H1 (cell line): ENCODE measurements around the gene NLRP6. TPM values are rescaled to one million over a fixed set of nuclear protein-coding genes. Genes with fewer than 3 reads are reported as not detected.

ENCODE experiments used
- CTCF ChIA-PET: fragments of 300-600 bp; sonication (Branson Sonifier 250); formaldehyde crosslinking; loops from one replicate; lab custom pipeline; 2021; ENCODE audit not compliant: partially characterized antibody; lab: Charles Lee
- POLR2A ChIA-PET: fragments of 300-600 bp; sonication (Branson Sonifier 250); formaldehyde crosslinking; loops from one replicate; lab custom pipeline; 2021; ENCODE audit warnings: inconsistent platforms; ENCODE audit not compliant: partially characterized antibody; lab: Charles Lee
- DNase-seq, 2 experiments: peaks; one replicate each; pipeline versions ENCODE4 v3.0.0 to v3.0.0-alpha.2; 2010 to 2022; ENCODE audit warnings: low spot score in 2 of 2, low read depth in 1 of 2, mixed read lengths in 1 of 2
- FAIRE-seq: peaks from 2 replicates; lab custom pipeline; 2011; peaks lifted over from hg19 to GRCh38; lab: Jason Lieb, UNC
- H2AFZ ChIP-seq: 2 replicates; pipeline ENCODE4 v1.8.1; 2012; ENCODE audit warnings: low read length, inconsistent platforms
- H2AK5ac ChIP-seq: 2 replicates; pipeline ENCODE4 v1.6.1; 2013; ENCODE audit warnings: low read depth, low read length
- H2BK120ac ChIP-seq: replicated peaks from 2 replicates; pipeline ENCODE3; 2013; ENCODE audit warnings: low read depth, low read length, inconsistent platforms
- H2BK12ac ChIP-seq: 2 replicates; pipeline ENCODE4 v1.6.1; 2013; ENCODE audit warnings: low read depth, low read length
- H2BK15ac ChIP-seq: 2 replicates; pipeline ENCODE4 v1.6.1; 2013; ENCODE audit warnings: low read length
- H2BK20ac ChIP-seq: 2 replicates; pipeline ENCODE4 v1.6.1; 2013; ENCODE audit warnings: low read length
- H2BK5ac ChIP-seq: 2 replicates; pipeline ENCODE4 v1.6.1; 2013; ENCODE audit warnings: low read depth, low read length
- H3K14ac ChIP-seq: 2 replicates; pipeline ENCODE4 v1.6.1; 2013; ENCODE audit warnings: inconsistent platforms; ENCODE audit not compliant: insufficient read length
- H3K18ac ChIP-seq: 2 replicates; pipeline ENCODE4 v1.6.1; 2013; ENCODE audit warnings: low read length; ENCODE audit errors: extremely low read depth
- H3K23ac ChIP-seq: 2 replicates; pipeline ENCODE4 v1.6.1; 2013; ENCODE audit warnings: inconsistent platforms; ENCODE audit not compliant: insufficient read length
- H3K23me2 ChIP-seq: 2 replicates; pipeline ENCODE4 v1.6.1; 2013; ENCODE audit warnings: low read depth, low read length
- H3K27ac ChIP-seq: 2 replicates; pipeline ENCODE4 v1.6.1; 2011; ENCODE audit warnings: low read depth, low read length, inconsistent platforms
- H3K27me3 ChIP-seq, 4 experiments: replicated peaks in 1 of 4; 1 replicate in 1 of 4; 2 replicates in 3 of 4; pipeline versions ENCODE4 v1.6.1 to v1.8.1; 2011 to 2013; ENCODE audit warnings: low read length in 3 of 4, mild to moderate bottlenecking in 3 of 4, inconsistent platforms in 2 of 4, mixed read lengths in 2 of 4, moderate library complexity in 1 of 4; ENCODE audit not compliant: control insufficient read depth in 3 of 4, insufficient read depth in 3 of 4; ENCODE audit errors: extremely low read depth in 1 of 4
- H3K36me3 ChIP-seq, 4 experiments: 2 replicates each; pipeline versions ENCODE4 v1.6.1 to v1.8.1; 2011 to 2013; ENCODE audit warnings: mild to moderate bottlenecking in 4 of 4, low read length in 3 of 4, moderate library complexity in 2 of 4, control low read depth in 1 of 4, inconsistent platforms in 1 of 4; ENCODE audit not compliant: insufficient read depth in 4 of 4, control insufficient read depth in 2 of 4
- H3K4ac ChIP-seq: replicated peaks from 2 replicates; pipeline ENCODE3; 2013; ENCODE audit warnings: low read length, low read depth, mixed read lengths, inconsistent platforms; ENCODE audit not compliant: insufficient read length
- H3K4me1 ChIP-seq, 4 experiments: replicated peaks in 1 of 4; 1 replicate in 1 of 4; 2 replicates in 3 of 4; pipeline versions ENCODE4 v1.6.1 to v1.8.1; 2011 to 2013; ENCODE audit warnings: low read length in 3 of 4, inconsistent platforms in 2 of 4, mixed read lengths in 1 of 4; ENCODE audit not compliant: insufficient read depth in 4 of 4, control insufficient read depth in 3 of 4
- H3K4me2 ChIP-seq, 2 experiments: 2 replicates each; pipeline versions ENCODE4 v1.6.1 to v1.8.1; 2011 to 2013; ENCODE audit warnings: low read depth in 2 of 2, low read length in 2 of 2, control low read depth in 1 of 2, inconsistent platforms in 1 of 2, mild to moderate bottlenecking in 1 of 2; ENCODE audit not compliant: insufficient read depth in 1 of 2
- H3K4me3 ChIP-seq, 4 experiments: fragments of 200-600, 300-600 bp in 1 of 4; sonication (generic), shearing (Covaris generic), sonication (Bioruptor Twin) in 1 of 4; 2 replicates each; pipeline versions ENCODE4 v1.5.1 to v1.8.1; 2011 to 2016; ENCODE audit warnings: low read length in 4 of 4, low read depth in 3 of 4, control low read depth in 2 of 4, inconsistent platforms in 2 of 4, mild to moderate bottlenecking in 2 of 4, mixed read lengths in 1 of 4, moderate library complexity in 1 of 4; ENCODE audit not compliant: insufficient read depth in 2 of 4; ENCODE audit errors: extremely low read depth in 1 of 4
- H3K56ac ChIP-seq: replicated peaks from 2 replicates; pipeline ENCODE3; 2013; ENCODE audit warnings: low read depth, mild to moderate bottlenecking, mixed read lengths, low read length, inconsistent platforms; ENCODE audit not compliant: insufficient read length
- H3K79me1 ChIP-seq: 2 replicates; pipeline ENCODE4 v1.6.1; 2013; ENCODE audit warnings: low read depth, low read length, control low read depth
- H3K79me2 ChIP-seq, 2 experiments: 2 replicates each; pipeline versions ENCODE4 v1.6.1 to v1.8.1; 2012 to 2013; ENCODE audit warnings: low read length in 2 of 2, mild to moderate bottlenecking in 2 of 2, inconsistent platforms in 1 of 2; ENCODE audit not compliant: insufficient read depth in 2 of 2, control insufficient read depth in 1 of 2
- H3K9ac ChIP-seq, 4 experiments: replicated peaks in 1 of 4; 1 replicate in 1 of 4; 2 replicates in 3 of 4; pipeline versions ENCODE4 v1.6.1 to v1.8.1; 2011 to 2013; ENCODE audit warnings: low read depth in 3 of 4, low read length in 3 of 4, control low read depth in 2 of 4, mild to moderate bottlenecking in 2 of 4, moderate library complexity in 2 of 4, inconsistent platforms in 1 of 4; ENCODE audit errors: extremely low read depth in 1 of 4
- H3K9me3 ChIP-seq, 2 experiments: 2 replicates each; pipeline versions ENCODE4 v1.6.1 to v1.8.1; 2012 to 2013; ENCODE audit warnings: mild to moderate bottlenecking in 2 of 2, moderate library complexity in 2 of 2, control low read depth in 1 of 2, inconsistent platforms in 1 of 2, low read depth in 1 of 2, low read length in 1 of 2, mixed read lengths in 1 of 2; ENCODE audit not compliant: insufficient read depth in 2 of 2
- H4K20me1 ChIP-seq, 2 experiments: replicated peaks in 1 of 2; 2 replicates each; pipeline versions ENCODE3 to v1.8.1; 2011 to 2013; ENCODE audit warnings: inconsistent platforms in 2 of 2, low read length in 2 of 2, mild to moderate bottlenecking in 1 of 2; ENCODE audit not compliant: insufficient read depth in 2 of 2, control insufficient read depth in 1 of 2
- H4K5ac ChIP-seq: 2 replicates; pipeline ENCODE4 v1.6.1; 2013; ENCODE audit warnings: low read length, low read depth, mixed read lengths, inconsistent platforms; ENCODE audit not compliant: insufficient read length
- H4K8ac ChIP-seq: 2 replicates; pipeline ENCODE4 v1.8.0; 2013; ENCODE audit warnings: mild to moderate bottlenecking, moderate library complexity, low read length, inconsistent platforms; ENCODE audit not compliant: insufficient read depth; ENCODE audit errors: extremely low read depth
- H4K91ac ChIP-seq: replicated peaks from 2 replicates; pipeline ENCODE3; 2013; ENCODE audit warnings: low read length, mixed read lengths, inconsistent platforms; ENCODE audit not compliant: insufficient read length
- CEBPB ChIP-seq: IDR thresholded peaks from 2 replicates; pipeline ENCODE4 v1.6.1; 2012; ENCODE audit warnings: low read depth, low read length
- GTF2F1 ChIP-seq: IDR thresholded peaks from 2 replicates; pipeline ENCODE4 v1.6.1; 2012; ENCODE audit warnings: low read depth, low read length, improper control_type of control experiment, borderline replicate concordance
- PHF8 ChIP-seq: fragments of 200-600 bp; sonication (generic); conservative IDR thresholded peaks from 2 replicates; pipeline ENCODE4 v1.7.1; 2012; ENCODE audit warnings: low read depth, mild to moderate bottlenecking, inconsistent platforms, low read length, moderate library complexity
- POLR2AphosphoS5 ChIP-seq: IDR thresholded peaks from 2 replicates; pipeline ENCODE4 v1.6.1; 2011; ENCODE audit warnings: low read depth, low read length
- SP1 ChIP-seq: IDR thresholded peaks from 2 replicates; pipeline ENCODE4 v1.6.1; 2011; ENCODE audit warnings: low read depth, low read length
- TAF1 ChIP-seq: IDR thresholded peaks from 2 replicates; pipeline ENCODE4 v1.6.1; 2011; ENCODE audit warnings: mild to moderate bottlenecking, low read depth, low read length
- TCF12 ChIP-seq: IDR thresholded peaks from 2 replicates; pipeline ENCODE4 v1.6.1; 2011; ENCODE audit warnings: low read depth, mild to moderate bottlenecking, low read length
- TEAD4 ChIP-seq: IDR thresholded peaks from 2 replicates; pipeline ENCODE4 v1.6.1; 2012; ENCODE audit warnings: low read depth, low read length, inconsistent platforms, mixed read lengths
- WGBS, 2 experiments: shearing (Covaris generic) in 1 of 2; methylation state at CpG; one replicate each; pipeline versions ENCODE4 v1.1.6 to v1.1.7; 2013 to 2015; ENCODE audit warnings: low lambda C conversion rate in 2 of 2, mixed read lengths in 2 of 2, inconsistent platforms in 1 of 2, low coverage in 1 of 2, missing lambda C conversion rate in 1 of 2; ENCODE audit not compliant: insufficient replicate concordance in 2 of 2, insufficient coverage in 1 of 2, insufficient read length in 1 of 2; ENCODE audit errors: extremely low coverage in 1 of 2, missing lambda C conversion rate in 1 of 2; 5-methylcytosine and 5-hydroxymethylcytosine counted together
- polyA plus RNA-seq, 7 experiments: library from polyadenylated mRNA; depleted of rRNA in 3 of 7; stranded (reverse) in 5 of 7; unstranded in 2 of 7; fragments of >200 nt in 5 of 7; fragments of 200-250 nt in 2 of 7; gene quantifications; 1 replicate in 5 of 7; 2 replicates in 1 of 7; 4 replicates in 1 of 7; pipeline versions ENCODE4 v1.2.1 to v1.2.3, GENCODE V29; 2011 to 2013; ENCODE audit warnings: missing spikeins in 2 of 7, mixed read lengths in 2 of 7
- total RNA-seq: library from RNA; stranded (reverse); fragmentation: NEBNext Ultra II Directional; extraction: Animal tissue kit (Norgen Biotek cat#: 25700); gene quantifications from 2 replicates; pipeline ENCODE4 v1.2.1, GENCODE V29; 2021

NLRP6 gene
- total and polyA plus RNA-seq, 2 of the 8 experiments (the other 6 are each of a cell fraction or from before 2014, with no cell fraction given): not detected

DNA sequence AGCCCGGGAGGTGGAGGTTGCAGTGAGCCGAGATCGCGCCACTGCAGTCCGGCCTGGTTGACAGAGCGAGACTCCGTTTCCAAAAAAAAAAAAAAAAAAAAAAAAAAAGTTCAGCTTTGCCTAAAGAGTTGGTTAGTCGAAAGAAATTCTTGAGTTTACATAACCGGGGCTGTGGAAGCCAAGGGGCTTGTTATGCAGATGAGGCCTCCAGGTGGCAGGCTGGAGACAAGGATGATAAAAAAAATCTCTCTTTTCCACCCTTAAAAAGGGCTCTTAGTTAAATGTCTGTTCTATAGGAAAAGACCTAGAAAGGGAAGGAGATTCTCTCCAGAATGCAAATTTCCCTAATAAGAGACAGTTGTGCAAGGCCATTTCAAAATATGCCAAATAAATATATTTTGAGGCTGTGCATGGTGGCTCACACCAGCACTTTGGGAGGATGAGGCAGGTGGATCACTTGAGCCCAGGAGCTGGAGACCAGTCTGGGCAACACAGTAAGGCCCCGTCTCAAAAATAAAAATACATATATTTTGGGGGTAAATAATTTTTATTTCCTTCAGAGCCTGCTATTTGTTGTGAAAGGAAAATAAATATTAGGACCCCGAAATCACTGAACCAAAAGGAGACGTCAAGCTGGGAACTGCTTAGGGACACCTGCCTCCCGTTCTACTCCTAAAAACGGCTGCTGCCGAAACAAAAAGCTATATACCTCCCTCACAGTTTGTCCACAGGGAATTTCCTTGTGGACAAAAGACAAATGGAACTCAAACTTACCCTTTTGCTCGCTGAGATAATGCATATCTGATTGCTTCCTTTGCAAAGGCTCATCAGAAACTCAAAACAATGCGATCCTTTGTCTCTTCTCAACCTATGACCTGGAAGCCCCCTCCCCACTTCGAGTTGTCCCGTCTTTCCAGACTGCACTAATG lies 27.0 kb downstream of the NLRP6 start:
- DNase-seq (no peak), FAIRE-seq (no peak)
- H3K23ac ChIP-seq: no peak overlapping the region
- no peaks in the 10 kb centered on the region; a peak in 1 of 7 replicates for H3K27me3 ChIP-seq
- peak overlapping the region; percentile 31 for H4K5ac ChIP-seq
- peak overlapping the region in 1 of 4 experiments; percentile 42; a peak in 1 of 7 replicates for H3K9ac ChIP-seq
- peak overlapping the region; percentile 100 for H2BK20ac ChIP-seq
- H3K4me3 ChIP-seq: peak overlapping the region in 2 of 4 experiments; percentile 3 to 42; a peak in 2 of 8 replicates
- peak overlapping the region; percentile 97 for H2BK120ac ChIP-seq
- peak overlapping the region; percentile 71 for H4K91ac ChIP-seq
- H2AK5ac ChIP-seq: peak overlapping the region; percentile 86
- H3K36me3 ChIP-seq: no peaks in the 10 kb centered on the region
- H3K4me1 ChIP-seq: peaks cover 17 to 46% (median 33%) of the 10 kb centered on the region in 4 experiments
- H2AFZ ChIP-seq: no peak overlapping the region
- H3K18ac ChIP-seq: peak overlapping the region; percentile 72
- no peak overlapping the region for H3K4ac ChIP-seq
- no peak overlapping the region for H4K8ac ChIP-seq
- no peak overlapping the region for H3K56ac ChIP-seq
- peaks cover 5% of the 10 kb centered on the region; the same call in 1 of the 2 replicates for H3K23me2 ChIP-seq
- no peak overlapping the region for H3K14ac ChIP-seq
- H3K79me2 ChIP-seq: peaks cover 0 to 3% of the 10 kb centered on the region in 2 experiments; a peak in 1 of 4 replicates
- peak overlapping the region; percentile 82; the same call in 1 of the 2 replicates for H2BK5ac ChIP-seq
- H4K20me1 ChIP-seq: no peaks in the 10 kb centered on the region
- H3K4me2 ChIP-seq: peak overlapping the region; percentile 44 to 54
- H3K79me1 ChIP-seq: no peaks in the 10 kb centered on the region
- peak overlapping the region; percentile 31; the same call in 1 of the 2 replicates for H3K27ac ChIP-seq
- no peaks in the 10 kb centered on the region for H3K9me3 ChIP-seq
- peak overlapping the region; percentile 1; the same call in 1 of the 2 replicates for H2BK15ac ChIP-seq
- peak overlapping the region; percentile 99 for H2BK12ac ChIP-seq
- CTCF ChIA-PET: interaction anchor here (0.9 to 6.1 kb wide), 24 partner anchors 10 to 213 kb away, joined by 3 to 52 read pairs (median 4); no protein-coding TSS in a partner anchor
- 7% methylated on average over 12 of the region's 19 CpGs; no CpG with 5 or more reads in 1 of the 2 experiments for WGBS, 2 experiments
- POLR2A ChIA-PET: interaction anchor here (0.6 to 5.2 kb wide), 18 partner anchors 11 to 1489 kb away, joined by 3 to 33 read pairs (median 4); no protein-coding TSS in a partner anchor
- no peak for TF ChIP-seq TAF1
- TF ChIP-seq TCF12: peak; percentile 77; the same call in 1 of the 2 replicates
- no peak for TF ChIP-seq CEBPB
- peak; percentile 58 for TF ChIP-seq TEAD4
- TF ChIP-seq POLR2AphosphoS5: no peak
- TF ChIP-seq GTF2F1: no peak
- TF ChIP-seq SP1: 0 out of 2 replicates have a peak, but pooled peaks have one; percentile 27
- no peak for TF ChIP-seq PHF8
